GM21619 (cell line): ENCODE data around the gene RPS6KA5.
"Not testable (repeated sequence)": the region's sequence is repeated elsewhere in the genome, so short reads cannot be mapped to it uniquely, and the experiment has no call there.

Experiments used
- ATAC-seq: cut with Tn5 transposase; IDR thresholded peaks from one replicate; pipeline ENCODE4 v1.9.1; 2021; ENCODE audit not compliant: unreplicated experiment

Gene RPS6KA5

GRCh38 chr14:90880282-90880681 is 180.2 kb downstream of the RPS6KA5 start:
- ATAC-seq = no peak

- ATAC-seq = no peak
Measured at GRCh38 chr14:90874599-90874998, 185.8 kb downstream of the RPS6KA5 start.

DNA sequence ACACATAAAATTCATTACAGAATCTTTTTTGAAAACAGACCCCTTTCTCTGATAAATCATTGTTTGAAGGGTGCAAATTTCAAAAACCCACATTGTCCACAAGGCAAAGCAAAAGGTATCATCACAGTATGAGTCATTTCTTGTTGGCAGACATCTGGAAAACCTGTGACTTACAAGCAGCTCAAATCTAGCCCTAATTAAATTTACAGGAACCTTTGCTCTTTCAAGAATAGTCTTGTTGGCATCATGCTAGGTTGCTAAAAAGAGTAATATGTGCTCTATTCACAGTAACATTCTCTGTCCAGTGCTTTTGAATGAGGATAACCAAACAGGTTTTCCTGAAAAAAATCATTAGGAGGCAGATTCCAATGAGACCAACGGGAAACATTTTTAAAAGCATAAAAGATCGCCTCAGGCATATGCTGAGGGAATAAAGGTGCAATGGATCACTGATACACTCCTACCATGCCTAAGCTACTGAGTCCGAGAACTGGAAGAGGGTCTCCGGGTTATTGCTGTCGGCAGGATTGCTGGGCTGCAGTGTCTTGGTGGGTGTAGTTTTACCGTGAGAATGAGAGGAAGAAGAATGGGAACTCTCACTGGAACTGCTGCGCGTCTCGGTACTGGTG is 188.7 kb downstream of the RPS6KA5 start:
- no peak for ATAC-seq

DNA sequence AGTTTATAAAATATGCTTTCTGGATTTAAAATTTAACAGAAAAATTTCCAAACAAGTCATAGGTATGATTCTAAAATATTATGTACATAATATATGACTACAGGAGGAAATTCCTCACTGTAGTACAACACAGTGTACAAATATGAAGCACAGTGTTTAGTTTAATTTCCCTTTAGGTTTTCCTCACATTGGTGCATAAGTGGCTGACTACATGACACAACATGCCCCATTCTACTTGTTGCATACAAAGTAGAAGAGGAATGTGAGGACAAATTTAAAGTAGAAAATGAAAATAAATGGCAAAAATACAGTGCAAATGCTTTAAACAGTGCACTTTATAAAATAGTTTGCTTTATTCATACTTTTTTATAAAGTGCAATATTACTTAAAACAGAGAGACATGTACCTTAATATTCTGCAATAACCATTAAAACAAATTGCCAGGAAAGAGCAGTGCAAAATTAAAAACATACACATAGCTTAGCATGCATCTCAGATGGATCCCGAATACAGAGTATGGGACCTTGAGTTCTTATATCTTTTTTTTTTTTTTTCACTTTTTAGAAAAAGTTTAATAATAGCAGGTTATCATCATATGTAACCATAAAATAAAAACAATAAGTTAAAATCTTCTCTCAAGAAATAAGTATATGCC is 189.4 kb downstream of the RPS6KA5 start:
- no peak for ATAC-seq

- ATAC-seq = no peak
Measured at GRCh38 chr14:90867501-90867900, 192.9 kb downstream of the RPS6KA5 start.

- ATAC-seq = no peak
Measured at GRCh38 chr14:90866833-90867232, 193.6 kb downstream of the RPS6KA5 start.

GRCh38 chr14:90864741-90865140 is 195.7 kb downstream of the RPS6KA5 start:
- ATAC-seq = no peak

GRCh38 chr14:90858511-90858910 is 201.9 kb downstream of the RPS6KA5 start:
- no peak for ATAC-seq

DNA sequence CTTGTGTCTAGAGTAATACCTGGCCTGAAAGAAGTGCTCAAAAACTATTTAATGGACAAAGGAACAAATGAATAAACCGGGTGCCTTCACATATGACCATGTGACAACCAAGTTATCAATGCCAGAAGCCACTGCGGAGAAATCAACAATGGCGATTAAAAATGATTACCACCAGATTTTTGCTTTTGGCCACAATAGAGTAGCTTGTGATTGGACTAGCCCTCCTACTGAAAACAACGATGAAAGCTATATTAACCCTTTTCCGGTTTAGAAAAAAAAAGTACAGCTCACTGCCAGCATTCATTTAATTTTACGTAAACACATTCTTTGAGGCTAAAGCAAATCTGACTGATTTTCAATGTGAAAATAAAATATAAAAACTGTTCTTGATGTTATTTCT is 202.6 kb downstream of the RPS6KA5 start:
- ATAC-seq = no peak

DNA sequence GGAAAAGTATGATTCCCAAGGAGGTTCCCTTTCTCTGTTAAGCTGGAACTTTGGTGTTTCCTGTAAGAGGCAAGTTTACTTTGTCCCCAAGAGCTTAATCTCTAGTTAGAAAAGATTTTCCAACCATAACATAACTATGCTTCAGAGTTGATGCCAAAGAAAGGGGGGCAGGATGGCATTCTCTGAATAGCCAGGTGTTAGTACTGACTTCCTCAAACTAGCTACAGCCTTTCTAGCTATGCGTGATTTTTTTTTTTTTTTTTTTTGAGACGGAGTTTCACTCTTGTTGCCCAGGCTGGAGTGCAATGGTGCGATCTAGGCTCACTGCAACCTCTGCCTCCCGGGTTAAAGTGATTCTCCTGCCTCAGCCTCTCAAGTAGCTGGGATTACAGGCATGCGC is 204.3 kb downstream of the RPS6KA5 start:
- not testable (repeated sequence) for ATAC-seq

- no peak for ATAC-seq
Measured at GRCh38 chr14:90853116-90853515, 207.3 kb downstream of the RPS6KA5 start.

GRCh38 chr14:90851327-90852036 is 209.0 kb downstream of the RPS6KA5 start:
- ATAC-seq = no peak

DNA sequence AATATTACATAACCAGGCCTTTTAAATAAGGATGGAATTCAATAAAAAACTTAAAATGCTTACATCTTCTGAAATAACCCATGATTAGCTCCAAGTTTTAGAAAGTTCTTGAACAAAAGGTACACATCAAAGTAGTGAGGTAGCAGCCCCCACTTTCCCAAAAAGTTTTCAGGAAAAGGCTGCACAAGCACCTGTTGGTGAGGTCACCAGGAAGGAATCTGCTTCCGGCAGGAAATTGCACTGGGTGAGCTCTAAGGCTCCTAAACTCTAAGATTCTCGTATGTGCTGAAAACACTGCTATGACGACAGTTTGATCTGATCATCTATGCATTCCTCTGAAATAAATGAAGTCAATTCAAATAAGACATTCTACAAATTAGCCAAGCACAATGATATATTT is 210.0 kb downstream of the RPS6KA5 start:
- ATAC-seq = no peak

DNA sequence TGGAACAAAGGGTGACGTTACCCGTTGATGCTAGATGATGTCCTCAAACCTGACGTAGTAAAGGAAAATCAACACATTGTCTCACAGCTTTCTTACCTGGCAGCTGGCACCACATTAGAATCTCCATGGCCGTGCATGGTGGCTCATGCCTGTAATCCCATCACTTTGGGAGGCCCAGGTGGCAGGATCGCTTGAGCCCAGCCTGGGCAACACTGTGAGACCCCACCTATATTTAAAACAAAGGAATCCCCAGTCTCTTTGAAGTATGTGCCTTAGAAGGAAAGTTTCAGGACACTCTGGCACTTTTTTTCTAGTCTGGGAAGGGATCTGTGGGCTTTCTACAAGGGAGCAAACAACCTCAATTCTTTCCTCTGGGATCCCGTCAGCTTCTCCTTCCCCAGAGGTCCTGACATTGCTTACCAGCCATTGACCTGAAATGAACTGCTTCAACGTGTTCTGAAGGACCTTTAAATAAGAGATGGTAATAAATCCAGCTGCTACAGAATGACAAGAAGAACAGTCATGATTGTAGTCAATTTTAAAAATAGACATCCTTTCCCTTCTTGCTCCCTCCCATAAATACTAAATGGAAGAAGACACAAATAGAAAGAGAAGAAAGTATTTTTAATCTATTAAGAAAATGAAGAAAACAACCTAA is 210.5 kb downstream of the RPS6KA5 start:
- ATAC-seq = no peak

GRCh38 chr14:90848944-90849731 is 211.3 kb downstream of the RPS6KA5 start:
- no peak for ATAC-seq

- ATAC-seq = no peak
Measured at GRCh38 chr14:90846511-90846910, 213.9 kb downstream of the RPS6KA5 start.

DNA sequence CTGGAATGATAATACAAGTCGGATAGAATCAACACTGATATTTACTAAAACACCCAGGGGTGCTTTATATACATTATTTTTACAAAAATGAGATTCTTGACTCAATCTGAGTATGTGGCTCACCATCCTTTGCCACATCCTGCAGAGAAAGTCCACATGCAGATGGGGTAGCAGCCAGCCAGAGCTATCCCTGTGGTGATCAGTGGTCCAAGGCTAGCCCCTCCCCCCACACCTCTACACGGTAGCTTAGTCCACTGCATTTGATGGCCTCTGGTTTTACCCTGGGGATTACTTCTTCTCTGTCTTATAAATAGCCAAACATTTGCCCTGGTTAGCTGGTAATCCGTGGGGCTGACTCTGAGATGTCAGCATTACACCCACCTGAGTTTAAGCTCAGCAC is 216.1 kb downstream of the RPS6KA5 start:
- ATAC-seq = no peak

DNA sequence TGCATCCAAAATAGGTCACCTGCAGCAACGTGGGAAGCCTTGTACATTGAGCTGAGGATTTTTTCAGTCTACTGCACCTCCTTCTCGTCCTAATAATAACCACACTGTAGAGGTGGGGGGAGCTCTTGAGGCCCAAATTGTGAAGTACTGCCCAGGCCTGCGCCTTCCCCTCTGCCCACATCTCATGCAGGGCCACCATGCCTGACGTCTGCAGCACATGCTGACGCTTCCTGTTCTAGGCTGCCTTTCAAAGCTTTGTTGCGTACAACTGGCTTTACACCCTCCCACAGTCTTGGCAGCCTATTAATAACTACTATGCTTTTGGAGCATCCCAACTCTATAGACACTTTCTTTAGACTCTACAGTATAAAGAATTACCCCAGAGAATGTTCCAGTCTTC is 217.7 kb downstream of the RPS6KA5 start:
- ATAC-seq = no peak

DNA sequence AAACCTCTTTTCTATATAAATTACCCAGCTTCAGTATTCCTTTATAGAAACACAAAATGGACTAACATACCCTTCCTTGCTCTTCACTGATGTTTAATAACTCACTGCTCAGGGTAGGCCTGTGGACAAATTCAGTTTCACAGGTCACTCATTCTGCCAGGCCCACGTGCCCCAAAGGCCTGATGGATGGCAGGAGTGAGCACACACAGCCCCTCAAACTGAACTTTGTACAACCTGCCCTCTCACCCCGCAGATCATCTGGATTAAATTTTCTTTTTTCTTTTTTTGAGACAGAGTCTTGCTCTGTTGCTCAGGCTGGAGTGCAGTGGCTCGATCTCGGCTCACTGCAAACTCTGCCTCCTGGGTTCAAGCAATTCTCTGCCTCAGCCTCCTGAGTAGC is 219.8 kb downstream of the RPS6KA5 start:
- ATAC-seq = not testable (repeated sequence)

DNA sequence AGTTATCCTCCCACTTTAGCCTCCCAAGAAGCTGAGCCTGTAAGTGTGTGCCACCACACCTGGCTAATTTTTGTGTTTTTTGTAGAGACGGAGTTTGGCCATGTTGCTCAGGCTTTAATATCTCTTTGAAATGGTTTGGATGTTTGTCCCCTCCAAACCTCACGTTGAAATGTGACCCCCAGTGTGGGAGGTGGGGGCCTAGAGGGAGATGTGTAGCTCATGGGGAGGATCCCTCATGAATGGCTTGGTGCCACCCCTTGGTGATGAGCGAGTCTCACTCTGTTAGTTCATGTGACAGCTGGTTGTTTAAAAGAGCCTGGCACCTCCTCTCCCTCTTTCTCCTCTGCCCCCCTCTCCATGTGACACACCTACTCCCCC is 220.6 kb downstream of the RPS6KA5 start:
- ATAC-seq = no peak
